Colonic mucosa (tissue), 4 donors: ENCODE results near the gene PKN1. TPM values are rescaled to one million over a fixed set of nuclear protein-coding genes. Genes with fewer than 3 reads are reported as not detected.
A peak's percentile ranks its signal among the peaks of the same experiment; 100 is the strongest.

Experiments used
- DNase-seq: peaks from one replicate; pipeline ENCODE4 v3.0.0-alpha.2; 2020
- H3K27ac ChIP-seq: fragments of 200-600 bp; one replicate; pipeline ENCODE4 v1.8.0; 2021
- H3K27me3 ChIP-seq: fragments of 200-600 bp; one replicate; pipeline ENCODE4 v1.8.0; 2021
- H3K36me3 ChIP-seq: fragments of 200-600 bp; one replicate; pipeline ENCODE4 v1.8.0; 2021
- H3K4me1 ChIP-seq: fragments of 200-600 bp; one replicate; pipeline ENCODE4 v1.8.0; 2021; ENCODE audit warnings: mild to moderate bottlenecking
- H3K4me3 ChIP-seq: fragments of 200-600 bp; one replicate; pipeline ENCODE4 v1.8.0; 2021
- H3K9ac ChIP-seq, 2 donors: one replicate each; pipeline ENCODE4 v1.7.0; 2013; ENCODE audit warnings: control low read depth in 2 of 2, low read depth in 2 of 2, low read length in 2 of 2
- H3K9me3 ChIP-seq: fragments of 200-600 bp; one replicate; pipeline ENCODE4 v1.8.0; 2021
- intact Hi-C: fragments of 100-400 bp; cut with DNase I; formaldehyde crosslinking; loops from one replicate; pipeline ENCODE4 v1.14.1; 2022
- total RNA-seq, 2 donors: library from RNA; stranded (reverse); fragmentation: NEBNext Ultra II Directional in 1 of 2; extraction: Animal tissue kit (Norgen Biotek cat#: 25700) in 1 of 2; gene quantifications; one replicate each; pipeline ENCODE4 v1.2.1, GENCODE V29; 2021
- TF ChIP-seq, protein P1 (sequence below): fragments of 200-600 bp; IDR thresholded peaks from one replicate; pipeline ENCODE4 v1.8.0; 2022; ENCODE audit warnings: antibody characterized with exemption, mild to moderate bottlenecking
- donor health status: healthy.
- donor health status: DM: no; HTN: no; CAD: no.
- donor health status: DM: no; HTN: no; CAD: no.

PKN1 gene
- total RNA-seq, 2 donors from 2014 or later, result 35.9 to 37.5 TPM

DNA sequence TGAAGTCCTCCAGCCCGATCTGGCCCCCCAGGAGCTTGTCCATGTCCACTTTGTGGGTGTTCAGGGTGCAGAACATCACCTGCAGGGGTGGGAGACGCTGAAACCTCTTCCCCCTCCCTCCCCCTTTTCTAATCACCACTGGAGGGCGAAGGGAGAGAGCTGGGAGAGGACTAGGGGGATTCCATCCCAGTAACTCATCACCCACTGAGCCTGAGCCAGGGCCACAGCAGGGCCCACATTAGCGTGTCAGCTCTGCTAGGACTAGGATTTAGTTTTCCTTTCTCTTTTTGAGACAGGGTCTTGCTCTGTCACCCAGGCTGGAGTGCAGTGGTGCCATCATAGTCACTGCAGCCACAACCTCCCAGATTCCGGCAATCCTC lies 47.6 kb downstream of the PKN1 start:
- Histone ChIP-seq H3K9me3 (no peaks in the 10 kb centered on the region), H3K9ac (no peak overlapping the region), H3K36me3 (peaks cover 6% of the 10 kb centered on the region), H3K27ac (no peak overlapping the region), H3K4me3 (no peak overlapping the region), H3K4me1 (no peaks in the 10 kb centered on the region), H3K27me3 (no peaks in the 10 kb centered on the region)
- TF ChIP-seq, protein P1, sequence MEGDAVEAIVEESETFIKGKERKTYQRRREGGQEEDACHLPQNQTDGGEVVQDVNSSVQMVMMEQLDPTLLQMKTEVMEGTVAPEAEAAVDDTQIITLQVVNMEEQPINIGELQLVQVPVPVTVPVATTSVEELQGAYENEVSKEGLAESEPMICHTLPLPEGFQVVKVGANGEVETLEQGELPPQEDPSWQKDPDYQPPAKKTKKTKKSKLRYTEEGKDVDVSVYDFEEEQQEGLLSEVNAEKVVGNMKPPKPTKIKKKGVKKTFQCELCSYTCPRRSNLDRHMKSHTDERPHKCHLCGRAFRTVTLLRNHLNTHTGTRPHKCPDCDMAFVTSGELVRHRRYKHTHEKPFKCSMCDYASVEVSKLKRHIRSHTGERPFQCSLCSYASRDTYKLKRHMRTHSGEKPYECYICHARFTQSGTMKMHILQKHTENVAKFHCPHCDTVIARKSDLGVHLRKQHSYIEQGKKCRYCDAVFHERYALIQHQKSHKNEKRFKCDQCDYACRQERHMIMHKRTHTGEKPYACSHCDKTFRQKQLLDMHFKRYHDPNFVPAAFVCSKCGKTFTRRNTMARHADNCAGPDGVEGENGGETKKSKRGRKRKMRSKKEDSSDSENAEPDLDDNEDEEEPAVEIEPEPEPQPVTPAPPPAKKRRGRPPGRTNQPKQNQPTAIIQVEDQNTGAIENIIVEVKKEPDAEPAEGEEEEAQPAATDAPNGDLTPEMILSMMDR, result no peak
- no peak for DNase-seq
- intact Hi-C loops, result loop anchor here (10.0 kb wide), 1 partner anchor 46 kb away; the partner anchor contains the start of gene PKN1

- TF ChIP-seq, protein P1, result no peak
- DNase-seq, result no peak
- Histone ChIP-seq H3K4me1 (no peaks in the 10 kb centered on the region), H3K4me3 (no peak overlapping the region), H3K9me3 (no peaks in the 10 kb centered on the region), H3K9ac (no peak overlapping the region), H3K36me3 (peaks cover 6% of the 10 kb centered on the region), H3K27ac (no peak overlapping the region), H3K27me3 (no peaks in the 10 kb centered on the region)
- intact Hi-C loops, result loop anchor here (10.0 kb wide), 1 partner anchor 48 kb away; the partner anchor contains the start of gene PKN1
These were observed 49.3 kb downstream of the PKN1 start for GRCh38 chr19:14482172-14482941.

- TF ChIP-seq, protein P1, result no peak
- Histone ChIP-seq H3K9ac (no peak overlapping the region), H3K36me3 (no peaks in the 10 kb centered on the region), H3K4me3 (no peak overlapping the region), H3K27me3 (no peaks in the 10 kb centered on the region), H3K27ac (no peak overlapping the region), H3K9me3 (no peaks in the 10 kb centered on the region), H3K4me1 (peaks cover 6% of the 10 kb centered on the region)
- DNase-seq, result no peak
- intact Hi-C loops, result loop anchor here (10.0 kb wide), 1 partner anchor 53 kb away; the partner anchor contains the start of gene PKN1
These were observed 54.4 kb downstream of the PKN1 start for GRCh38 chr19:14487370-14488125.

- Histone ChIP-seq H3K4me3 (no peak overlapping the region), H3K9me3 (no peaks in the 10 kb centered on the region), H3K27ac (peak overlapping the region; percentile 32), H3K4me1 (peaks cover 20% of the 10 kb centered on the region), H3K27me3 (no peaks in the 10 kb centered on the region), H3K36me3 (no peaks in the 10 kb centered on the region), H3K9ac (peak overlapping the region in 1 of 2 donors; percentile 17)
- peak; percentile 32 for DNase-seq
- intact Hi-C loops, result no loop called here
- TF ChIP-seq, protein P1, result no peak
These were observed 59.7 kb downstream of the PKN1 start for GRCh38 chr19:14492756-14493337.

- Histone ChIP-seq H3K27me3 (no peaks in the 10 kb centered on the region), H3K36me3 (no peaks in the 10 kb centered on the region), H3K9ac (peak overlapping the region; percentile 46 to 97), H3K27ac (peak overlapping the region; percentile 95), H3K4me1 (peaks cover 20% of the 10 kb centered on the region), H3K9me3 (no peaks in the 10 kb centered on the region), H3K4me3 (peak overlapping the region; percentile 65)
- intact Hi-C loops, result no loop called here
- TF ChIP-seq, protein P1, result no peak
- no peak for DNase-seq
These were observed 61.3 kb downstream of the PKN1 start for GRCh38 chr19:14494411-14494810.
